ENCODE results near the gene SDK1. TPM values are rescaled to one million over a fixed set of nuclear protein-coding genes. Genes with fewer than 3 reads are reported as not detected.

Gene SDK1
- total and polyA plus RNA-seq, 2 of the 8 experiments (the other 6 are each of a cell fraction or from before 2014, with no cell fraction given): 3.3 to 7.2 TPM

- TF ChIP-seq SIX5 (IDR thresholded peaks at IDR 0.05; ENCODE audit: low read depth, low read length): no peak
These were observed 142.7 kb downstream of the SDK1 start (continued) for GRCh38 chr7:3443716-3444115.
